GM23338 (cell line): ENCODE measurements around the gene CPA1. TPM values are rescaled to one million over a fixed set of nuclear protein-coding genes. Genes with fewer than 3 reads are reported as not detected.

Experiments
- ATAC-seq: fragments of 200-7000 bp; cut with Tn5 transposase; 3 replicates; pipeline ENCODE4 v1.9.1; 2020
- DNase-seq: peaks from one replicate; pipeline ENCODE4 v3.0.0-alpha.2; 2015; ENCODE audit warnings: low spot score
- H2AFZ ChIP-seq: fragments of 200-600 bp; sonication (generic); 2 replicates; pipeline ENCODE4 v1.8.0; 2016; ENCODE audit warnings: antibody characterized with exemption, mild to moderate bottlenecking, moderate library complexity
- H3F3A ChIP-seq: fragments of 200-600 bp; sonication (generic); replicated peaks from 2 replicates; pipeline ENCODE4 v1.8.0; 2017; ENCODE audit warnings: antibody characterized with exemption, mixed run types, low read depth
- H3K27ac ChIP-seq: fragments of 200-600 bp; sonication (generic); 2 replicates; pipeline ENCODE4 v1.6.1; 2016; ENCODE audit warnings: low read depth
- H3K27me3 ChIP-seq: fragments of 200-600 bp; sonication (generic); 2 replicates; pipeline ENCODE4 v1.8.0; 2016; ENCODE audit warnings: mild to moderate bottlenecking, mixed run types, moderate library complexity; ENCODE audit not compliant: insufficient read depth
- H3K36me3 ChIP-seq: fragments of 200-600 bp; sonication (generic); 2 replicates; pipeline ENCODE4 v1.8.0; 2016; ENCODE audit warnings: mild to moderate bottlenecking; ENCODE audit not compliant: insufficient read depth
- H3K4me1 ChIP-seq: fragments of 200-600 bp; sonication (generic); 2 replicates; pipeline ENCODE4 v1.8.0; 2016; ENCODE audit warnings: mild to moderate bottlenecking, moderate library complexity; ENCODE audit not compliant: insufficient read depth
- H3K4me2 ChIP-seq: fragments of 200-600 bp; sonication (generic); 2 replicates; pipeline ENCODE4 v1.7.1; 2017; ENCODE audit warnings: mixed run types
- H3K4me3 ChIP-seq: fragments of 200-600 bp; sonication (generic); 2 replicates; pipeline ENCODE4 v1.6.1; 2016; ENCODE audit warnings: mixed run types
- H3K79me2 ChIP-seq: fragments of 200-600 bp; sonication (generic); replicated peaks from 2 replicates; pipeline ENCODE4 v1.8.0; 2017; ENCODE audit warnings: mild to moderate bottlenecking; ENCODE audit not compliant: insufficient read depth
- H3K9me2 ChIP-seq: fragments of 200-600 bp; sonication (generic); 2 replicates; pipeline ENCODE4 v1.8.0; 2017; ENCODE audit not compliant: insufficient read depth
- H4K20me1 ChIP-seq: fragments of 200-600 bp; sonication (generic); replicated peaks from 2 replicates; pipeline ENCODE4 v1.8.0; 2017; ENCODE audit warnings: mild to moderate bottlenecking; ENCODE audit not compliant: insufficient read depth
- H3K27ac Mint-ChIP-seq: 2 replicates; pipeline ENCODE4 v1.8.0; 2020; ENCODE audit warnings: inconsistent platforms, mild to moderate bottlenecking, moderate library complexity, mixed read lengths
- H3K27me3 Mint-ChIP-seq: 3 replicates; pipeline ENCODE4 v1.8.0; 2022; ENCODE audit warnings: low read depth, mild to moderate bottlenecking, moderate library complexity, mixed read lengths, inconsistent platforms; ENCODE audit not compliant: insufficient read depth, poor library complexity
- H3K36me3 Mint-ChIP-seq: 3 replicates; pipeline ENCODE4 v1.8.0; 2021; ENCODE audit warnings: low read depth, mild to moderate bottlenecking, inconsistent platforms, moderate library complexity, mixed read lengths
- H3K4me1 Mint-ChIP-seq: 3 replicates; pipeline ENCODE4 v1.8.0; 2020; ENCODE audit warnings: mild to moderate bottlenecking, inconsistent platforms, mixed read lengths
- H3K4me3 Mint-ChIP-seq: 3 replicates; pipeline ENCODE4 v1.8.0; 2021; ENCODE audit warnings: moderate library complexity, mild to moderate bottlenecking, inconsistent platforms, mixed read lengths
- H3K9me3 Mint-ChIP-seq: 3 replicates; pipeline ENCODE4 v1.8.0; 2020; ENCODE audit warnings: moderate library complexity, mild to moderate bottlenecking, inconsistent platforms, mixed read lengths
- CREB1 ChIP-seq: fragments of 250-450 bp; sonication (Bioruptor Pico); IDR thresholded peaks from 2 replicates; pipeline ENCODE4 v1.5.0; 2020; ENCODE audit warnings: low read depth, mild to moderate bottlenecking, moderate library complexity
- EZH2 ChIP-seq: fragments of 200-600 bp; sonication (generic); IDR thresholded peaks from one replicate; pipeline ENCODE4 v1.8.0; 2017; ENCODE audit warnings: antibody characterized with exemption, mild to moderate bottlenecking, low read depth; ENCODE audit not compliant: unreplicated experiment
- EZH2phosphoT487 ChIP-seq: fragments of 200-600 bp; sonication (generic); IDR thresholded peaks from one replicate; pipeline ENCODE4 v1.8.1; 2018; ENCODE audit warnings: antibody characterized with exemption; ENCODE audit not compliant: unreplicated experiment
- JUNB ChIP-seq: IDR thresholded peaks from one replicate; pipeline ENCODE4 v1.6.1; 2016; ENCODE audit warnings: antibody characterized with exemption; ENCODE audit not compliant: unreplicated experiment
- NANOG ChIP-seq: IDR thresholded peaks from 2 replicates; pipeline ENCODE4 v1.6.1; 2016; ENCODE audit warnings: antibody characterized with exemption, borderline replicate concordance
- ZNF114 ChIP-seq: fragments of 250-450 bp; sonication (Bioruptor Pico); IDR thresholded peaks from 2 replicates; pipeline ENCODE4 v1.5.0; 2020; ENCODE audit warnings: mild to moderate bottlenecking, moderate library complexity
- polyA plus RNA-seq: library from polyadenylated mRNA; unstranded; fragments of >200 nt; fragmentation: Nextera tagmentation; extraction: Ambion mirVana; gene quantifications from 2 replicates; pipeline ENCODE4 v1.2.1, GENCODE V29; 2016
- total RNA-seq: library from RNA; depleted of rRNA; stranded (reverse); fragments of >200 nt; shearing (Covaris generic); gene quantifications from 2 replicates; pipeline ENCODE4 v1.2.3, GENCODE V29; 2014
- TF ChIP-seq, protein P1 (sequence below): fragments of 250-450 bp; sonication (Bioruptor Pico); IDR thresholded peaks from 2 replicates; pipeline ENCODE4 v1.5.0; 2020; ENCODE audit warnings: mild to moderate bottlenecking, moderate library complexity
- TF ChIP-seq, protein P2 (sequence below), 2 experiments: fragments of 200-600 bp in 1 of 2; sonication (generic) in 1 of 2; conservative IDR thresholded peaks; 2 replicates each; pipeline versions ENCODE4 v1.5.1 to v1.6.1; 2016 to 2017; ENCODE audit warnings: antibody characterized with exemption in 2 of 2, low read depth in 2 of 2, mild to moderate bottlenecking in 2 of 2, moderate library complexity in 1 of 2

Gene CPA1
- total and polyA plus RNA-seq, 2 experiments from 2014 or later: not detected

DNA sequence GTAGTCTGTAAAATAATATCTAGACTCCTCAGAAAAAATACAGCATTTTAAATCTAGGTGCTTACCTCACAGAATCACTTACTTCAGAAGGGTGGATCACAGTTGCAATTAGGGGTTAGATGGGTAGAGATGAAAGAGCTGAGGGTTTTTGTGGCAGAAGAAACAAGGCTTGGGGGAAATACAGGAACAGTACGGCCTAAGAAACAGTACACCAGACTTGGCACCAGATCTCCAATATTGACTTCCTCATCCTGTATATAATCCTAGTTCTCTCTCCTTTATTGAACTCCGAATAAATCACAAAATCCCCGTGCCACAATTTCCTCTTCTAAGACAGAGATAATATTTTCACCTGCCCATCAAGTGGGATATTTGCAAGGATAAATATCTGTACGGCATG is 46.3 kb downstream of the CPA1 start (continued):
- TF ChIP-seq, protein P1, sequence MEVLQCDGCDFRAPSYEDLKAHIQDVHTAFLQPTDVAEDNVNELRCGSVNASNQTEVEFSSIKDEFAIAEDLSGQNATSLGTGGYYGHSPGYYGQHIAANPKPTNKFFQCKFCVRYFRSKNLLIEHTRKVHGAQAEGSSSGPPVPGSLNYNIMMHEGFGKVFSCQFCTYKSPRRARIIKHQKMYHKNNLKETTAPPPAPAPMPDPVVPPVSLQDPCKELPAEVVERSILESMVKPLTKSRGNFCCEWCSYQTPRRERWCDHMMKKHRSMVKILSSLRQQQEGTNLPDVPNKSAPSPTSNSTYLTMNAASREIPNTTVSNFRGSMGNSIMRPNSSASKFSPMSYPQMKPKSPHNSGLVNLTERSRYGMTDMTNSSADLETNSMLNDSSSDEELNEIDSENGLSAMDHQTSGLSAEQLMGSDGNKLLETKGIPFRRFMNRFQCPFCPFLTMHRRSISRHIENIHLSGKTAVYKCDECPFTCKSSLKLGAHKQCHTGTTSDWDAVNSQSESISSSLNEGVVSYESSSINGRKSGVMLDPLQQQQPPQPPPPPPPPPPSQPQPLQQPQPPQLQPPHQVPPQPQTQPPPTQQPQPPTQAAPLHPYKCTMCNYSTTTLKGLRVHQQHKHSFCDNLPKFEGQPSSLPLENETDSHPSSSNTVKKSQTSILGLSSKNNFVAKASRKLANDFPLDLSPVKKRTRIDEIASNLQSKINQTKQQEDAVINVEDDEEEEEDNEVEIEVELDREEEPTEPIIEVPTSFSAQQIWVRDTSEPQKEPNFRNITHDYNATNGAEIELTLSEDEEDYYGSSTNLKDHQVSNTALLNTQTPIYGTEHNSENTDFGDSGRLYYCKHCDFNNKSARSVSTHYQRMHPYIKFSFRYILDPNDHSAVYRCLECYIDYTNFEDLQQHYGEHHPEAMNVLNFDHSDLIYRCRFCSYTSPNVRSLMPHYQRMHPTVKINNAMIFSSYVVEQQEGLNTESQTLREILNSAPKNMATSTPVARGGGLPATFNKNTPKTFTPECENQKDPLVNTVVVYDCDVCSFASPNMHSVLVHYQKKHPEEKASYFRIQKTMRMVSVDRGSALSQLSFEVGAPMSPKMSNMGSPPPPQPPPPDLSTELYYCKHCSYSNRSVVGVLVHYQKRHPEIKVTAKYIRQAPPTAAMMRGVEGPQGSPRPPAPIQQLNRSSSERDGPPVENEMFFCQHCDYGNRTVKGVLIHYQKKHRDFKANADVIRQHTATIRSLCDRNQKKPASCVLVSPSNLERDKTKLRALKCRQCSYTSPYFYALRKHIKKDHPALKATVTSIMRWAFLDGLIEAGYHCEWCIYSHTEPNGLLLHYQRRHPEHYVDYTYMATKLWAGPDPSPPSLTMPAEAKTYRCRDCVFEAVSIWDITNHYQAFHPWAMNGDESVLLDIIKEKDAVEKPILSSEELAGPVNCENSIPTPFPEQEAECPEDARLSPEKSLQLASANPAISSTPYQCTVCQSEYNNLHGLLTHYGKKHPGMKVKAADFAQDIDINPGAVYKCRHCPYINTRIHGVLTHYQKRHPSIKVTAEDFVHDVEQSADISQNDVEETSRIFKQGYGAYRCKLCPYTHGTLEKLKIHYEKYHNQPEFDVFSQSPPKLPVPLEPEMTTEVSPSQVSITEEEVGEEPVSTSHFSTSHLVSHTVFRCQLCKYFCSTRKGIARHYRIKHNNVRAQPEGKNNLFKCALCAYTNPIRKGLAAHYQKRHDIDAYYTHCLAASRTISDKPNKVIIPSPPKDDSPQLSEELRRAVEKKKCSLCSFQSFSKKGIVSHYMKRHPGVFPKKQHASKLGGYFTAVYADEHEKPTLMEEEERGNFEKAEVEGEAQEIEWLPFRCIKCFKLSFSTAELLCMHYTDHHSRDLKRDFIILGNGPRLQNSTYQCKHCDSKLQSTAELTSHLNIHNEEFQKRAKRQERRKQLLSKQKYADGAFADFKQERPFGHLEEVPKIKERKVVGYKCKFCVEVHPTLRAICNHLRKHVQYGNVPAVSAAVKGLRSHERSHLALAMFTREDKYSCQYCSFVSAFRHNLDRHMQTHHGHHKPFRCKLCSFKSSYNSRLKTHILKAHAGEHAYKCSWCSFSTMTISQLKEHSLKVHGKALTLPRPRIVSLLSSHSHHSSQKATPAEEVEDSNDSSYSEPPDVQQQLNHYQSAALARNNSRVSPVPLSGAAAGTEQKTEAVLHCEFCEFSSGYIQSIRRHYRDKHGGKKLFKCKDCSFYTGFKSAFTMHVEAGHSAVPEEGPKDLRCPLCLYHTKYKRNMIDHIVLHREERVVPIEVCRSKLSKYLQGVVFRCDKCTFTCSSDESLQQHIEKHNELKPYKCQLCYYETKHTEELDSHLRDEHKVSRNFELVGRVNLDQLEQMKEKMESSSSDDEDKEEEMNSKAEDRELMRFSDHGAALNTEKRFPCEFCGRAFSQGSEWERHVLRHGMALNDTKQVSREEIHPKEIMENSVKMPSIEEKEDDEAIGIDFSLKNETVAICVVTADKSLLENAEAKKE (CRISPR knock-in tag): no peak
- TF ChIP-seq ZNF114 (CRISPR knock-in tag) (no peak), NANOG (no peak), EZH2 (no peak), EZH2phosphoT487 (no peak)

DNA sequence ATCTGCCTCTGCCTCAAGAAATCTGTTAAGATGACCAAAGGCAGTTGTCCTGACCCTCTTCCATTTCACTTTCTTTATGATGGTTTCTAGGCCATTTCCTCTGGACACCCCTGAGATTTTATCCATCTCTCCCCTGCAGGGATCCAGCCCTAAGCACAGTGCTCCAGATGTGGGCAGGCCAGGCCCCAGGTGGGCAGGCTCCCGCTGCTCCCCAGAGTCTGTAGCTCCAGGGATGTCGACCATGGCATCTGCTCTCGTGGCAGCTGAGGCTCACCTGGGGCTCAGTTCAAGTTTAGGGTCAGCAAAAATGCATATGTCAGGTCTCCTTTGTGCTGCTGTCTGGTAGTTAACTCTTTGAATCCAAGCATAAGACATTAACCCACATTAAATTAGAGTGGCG is 48.7 kb downstream of the CPA1 start:
- peaks cover 9% of the 10 kb centered on the region for H3K4me1 ChIP-seq
- peak; percentile 57; the same call in 2 of the 3 replicates for ATAC-seq
- no peak overlapping the region for H3K27ac ChIP-seq
- no peak overlapping the region for H3K4me3 Mint-ChIP-seq
- 0 out of 2 replicates have a peak, but pooled peaks cover 1% of the 10 kb centered on the region for H3K79me2 ChIP-seq
- no peak overlapping the region for H2AFZ ChIP-seq
- H3K9me3 Mint-ChIP-seq: no peaks in the 10 kb centered on the region
- no peak overlapping the region for H3K4me2 ChIP-seq
- H4K20me1 ChIP-seq: no peaks in the 10 kb centered on the region; the same call in 1 of the 2 replicates
- H3K4me3 ChIP-seq: no peak overlapping the region
- peaks cover 2% of the 10 kb centered on the region for H3K27me3 Mint-ChIP-seq
- no peaks in the 10 kb centered on the region for H3K36me3 ChIP-seq
- DNase-seq: no peak
- H3K9me2 ChIP-seq: no peaks in the 10 kb centered on the region
- H3K4me1 Mint-ChIP-seq: no peaks in the 10 kb centered on the region
- H3K36me3 Mint-ChIP-seq: no peaks in the 10 kb centered on the region
- H3K27ac Mint-ChIP-seq: no peak overlapping the region
- no peaks in the 10 kb centered on the region for H3F3A ChIP-seq
- H3K27me3 ChIP-seq: no peaks in the 10 kb centered on the region
- TF ChIP-seq ZNF114 (CRISPR knock-in tag) (no peak), CREB1 (no peak), JUNB (no peak), NANOG (no peak)
- TF ChIP-seq, protein P1 (CRISPR knock-in tag): no peak
- TF ChIP-seq, protein P2, sequence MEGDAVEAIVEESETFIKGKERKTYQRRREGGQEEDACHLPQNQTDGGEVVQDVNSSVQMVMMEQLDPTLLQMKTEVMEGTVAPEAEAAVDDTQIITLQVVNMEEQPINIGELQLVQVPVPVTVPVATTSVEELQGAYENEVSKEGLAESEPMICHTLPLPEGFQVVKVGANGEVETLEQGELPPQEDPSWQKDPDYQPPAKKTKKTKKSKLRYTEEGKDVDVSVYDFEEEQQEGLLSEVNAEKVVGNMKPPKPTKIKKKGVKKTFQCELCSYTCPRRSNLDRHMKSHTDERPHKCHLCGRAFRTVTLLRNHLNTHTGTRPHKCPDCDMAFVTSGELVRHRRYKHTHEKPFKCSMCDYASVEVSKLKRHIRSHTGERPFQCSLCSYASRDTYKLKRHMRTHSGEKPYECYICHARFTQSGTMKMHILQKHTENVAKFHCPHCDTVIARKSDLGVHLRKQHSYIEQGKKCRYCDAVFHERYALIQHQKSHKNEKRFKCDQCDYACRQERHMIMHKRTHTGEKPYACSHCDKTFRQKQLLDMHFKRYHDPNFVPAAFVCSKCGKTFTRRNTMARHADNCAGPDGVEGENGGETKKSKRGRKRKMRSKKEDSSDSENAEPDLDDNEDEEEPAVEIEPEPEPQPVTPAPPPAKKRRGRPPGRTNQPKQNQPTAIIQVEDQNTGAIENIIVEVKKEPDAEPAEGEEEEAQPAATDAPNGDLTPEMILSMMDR (conservative IDR thresholded peaks at IDR 0.05; ENCODE audit: low read depth in 2 of 2): no peak
